HEK293 (cell line): ENCODE results near the gene WDR88.

ENCODE experiments used
- CTCF ChIP-seq: fragments of 450-650 bp; formaldehyde crosslinking; IDR thresholded peaks from 2 replicates; pipeline ENCODE4 v1.5.1; 2016; ENCODE audit warnings: missing biosample characterization, missing genetic modification characterization
- GLIS2 ChIP-seq: fragments of 450-650 bp; formaldehyde crosslinking; IDR thresholded peaks from 2 replicates; pipeline ENCODE4 v1.5.1; 2016; ENCODE audit warnings: missing biosample characterization, missing genetic modification characterization
- KLF10 ChIP-seq: fragments of 450-650 bp; IDR thresholded peaks from 2 replicates; pipeline ENCODE4 v1.5.1; 2018; ENCODE audit warnings: missing biosample characterization, mild to moderate bottlenecking, missing genetic modification characterization
- MZF1 ChIP-seq: fragments of 450-650 bp; formaldehyde crosslinking; IDR thresholded peaks from 2 replicates; pipeline ENCODE4 v1.5.1; 2017; ENCODE audit warnings: missing biosample characterization, missing genetic modification characterization, borderline replicate concordance
- PRDM1 ChIP-seq: fragments of 450-650 bp; formaldehyde crosslinking; IDR thresholded peaks from 2 replicates; pipeline ENCODE4; 2016; ENCODE audit warnings: missing biosample characterization, missing genetic modification characterization
- TSHZ1 ChIP-seq: fragments of 450-650 bp; formaldehyde crosslinking; IDR thresholded peaks from 2 replicates; pipeline ENCODE4 v1.5.1; 2016; ENCODE audit warnings: missing biosample characterization, missing genetic modification characterization, borderline replicate concordance
- ZBTB20 ChIP-seq: fragments of 450-650 bp; formaldehyde crosslinking; IDR thresholded peaks from 2 replicates; pipeline ENCODE4 v1.5.1; 2016; ENCODE audit warnings: missing biosample characterization, missing genetic modification characterization
- ZFP69B ChIP-seq: fragments of 450-650 bp; formaldehyde crosslinking; IDR thresholded peaks from 2 replicates; pipeline ENCODE4 v1.5.1; 2016; ENCODE audit warnings: missing biosample characterization, missing genetic modification characterization
- ZNF16 ChIP-seq: fragments of 450-650 bp; formaldehyde crosslinking; IDR thresholded peaks from 2 replicates; pipeline ENCODE4 v1.5.1; 2016; ENCODE audit warnings: low read depth, missing biosample characterization, missing genetic modification characterization
- ZNF202 ChIP-seq: fragments of 450-650 bp; formaldehyde crosslinking; IDR thresholded peaks from 2 replicates; pipeline ENCODE4 v1.5.1; 2016; ENCODE audit warnings: missing biosample characterization, missing genetic modification characterization, borderline replicate concordance
- ZNF221 ChIP-seq: fragments of 450-650 bp; formaldehyde crosslinking; IDR thresholded peaks from 2 replicates; pipeline ENCODE4 v1.5.1; 2017; ENCODE audit warnings: missing biosample characterization, missing genetic modification characterization, borderline replicate concordance
- ZNF274 ChIP-seq, 2 experiments: fragments of 200-500 bp in 1 of 2; fragments of 450-650 bp in 1 of 2; sonication (Bioruptor generic) in 1 of 2; formaldehyde crosslinking in 1 of 2; IDR thresholded peaks; 2 replicates each; pipeline versions ENCODE4 v1.5.1 to v1.6.1; 2014 to 2016; ENCODE audit warnings: borderline replicate concordance in 1 of 2, inconsistent platforms in 1 of 2, low read length in 1 of 2, missing biosample characterization in 1 of 2, missing genetic modification characterization in 1 of 2
- ZNF280D ChIP-seq: fragments of 450-650 bp; formaldehyde crosslinking; IDR thresholded peaks from 2 replicates; pipeline ENCODE4 v1.5.1; 2016; ENCODE audit warnings: missing biosample characterization, missing genetic modification characterization
- ZNF449 ChIP-seq: fragments of 450-650 bp; formaldehyde crosslinking; IDR thresholded peaks from 2 replicates; pipeline ENCODE4 v1.5.1; 2017; ENCODE audit warnings: missing biosample characterization, mild to moderate bottlenecking, missing genetic modification characterization, moderate library complexity
- ZNF518A ChIP-seq: fragments of 450-650 bp; formaldehyde crosslinking; conservative IDR thresholded peaks from 2 replicates; pipeline ENCODE4 v1.5.1; 2016; ENCODE audit warnings: low read depth, missing biosample characterization, missing genetic modification characterization
- ZNF670 ChIP-seq: fragments of 450-650 bp; formaldehyde crosslinking; IDR thresholded peaks from 2 replicates; pipeline ENCODE4 v1.5.1; 2016; ENCODE audit warnings: missing biosample characterization, missing genetic modification characterization, low read depth
- ZNF704 ChIP-seq: fragments of 450-650 bp; formaldehyde crosslinking; IDR thresholded peaks from 2 replicates; pipeline ENCODE4 v1.5.1; 2016; ENCODE audit warnings: missing biosample characterization, missing genetic modification characterization
- ZNF707 ChIP-seq: fragments of 450-650 bp; formaldehyde crosslinking; IDR thresholded peaks from 2 replicates; pipeline ENCODE4 v1.5.1; 2016; ENCODE audit warnings: missing biosample characterization, missing genetic modification characterization
- ZSCAN23 ChIP-seq: fragments of 450-650 bp; formaldehyde crosslinking; IDR thresholded peaks from 2 replicates; pipeline ENCODE4 v1.5.1; 2016; ENCODE audit warnings: missing biosample characterization, missing genetic modification characterization
- ZSCAN4 ChIP-seq: fragments of 450-650 bp; formaldehyde crosslinking; IDR thresholded peaks from 2 replicates; pipeline ENCODE4 v1.5.1; 2017; ENCODE audit warnings: missing biosample characterization, missing genetic modification characterization

Gene WDR88

GRCh38 chr19:33177417-33177979, 45.6 kb downstream of the WDR88 start (continued):
- TF ChIP-seq TSHZ1 (peak; percentile 11; the same call in 1 of the 2 replicates), ZNF16 (tag by site-specific recombination) (no peak; the same call in none of the 2 replicates), ZFP69B (tag by site-specific recombination) (0 out of 2 replicates have a peak, but pooled peaks have one; percentile 14), CTCF (tag by site-specific recombination) (peak; percentile 100), ZNF707 (tag by site-specific recombination) (no peak), ZSCAN23 (tag by site-specific recombination) (no peak), ZNF518A (tag by site-specific recombination) (no peak), ZBTB20 (tag by site-specific recombination) (peak; percentile 89), ZNF221 (no peak), ZNF280D (tag by site-specific recombination) (peak; percentile 79; the same call in 1 of the 2 replicates), ZNF274 (IDR thresholded peaks at IDR 0.05; ENCODE audit: low read length) (no peak), ZNF274 (tag by site-specific recombination; IDR thresholded peaks at IDR 0.05; ENCODE audit: borderline replicate concordance) (peak; percentile 30; the same call in 1 of the 2 replicates), KLF10 (tag by site-specific recombination) (0 out of 2 replicates have a peak, but pooled peaks have one; percentile 7), ZNF449 (peak; percentile 13), GLIS2 (peak; percentile 94), ZSCAN4 (no peak), ZNF202 (tag by site-specific recombination) (no peak), MZF1 (peak; percentile 60; the same call in 1 of the 2 replicates), PRDM1 (tag by site-specific recombination) (no peak), ZNF704 (tag by site-specific recombination) (0 out of 2 replicates have a peak, but pooled peaks have one; percentile 65), ZNF670 (tag by site-specific recombination) (no peak)
